Right lobe of liver (tissue), 6 donors: ENCODE results near the gene RAP1GAP. TPM values are rescaled to one million over a fixed set of nuclear protein-coding genes. Genes with fewer than 3 reads are reported as not detected.

Experiments
- ATAC-seq, 4 donors: fragments of 200-7000 bp; cut with Tn5 transposase; one replicate each; pipeline ENCODE4 v1.9.1; 2020; ENCODE audit warnings: mild to moderate bottlenecking in 4 of 4, moderate library complexity in 4 of 4
- DNase-seq, 3 donors: peaks; one replicate each; pipeline ENCODE4 v3.0.0-alpha.2; 2020
- H3K27ac ChIP-seq, 3 donors: fragments of 200-600 bp; one replicate each; pipeline ENCODE4 v1.8.0; 2022
- H3K27me3 ChIP-seq, 2 donors: fragments of 200-600 bp; one replicate each; pipeline ENCODE4 v1.8.0; 2022
- H3K36me3 ChIP-seq, 4 donors: fragments of 200-600 bp; sonication (generic) in 1 of 4; one replicate each; pipeline versions ENCODE4 v1.5.1 to v1.8.0; 2017 to 2022; ENCODE audit warnings: control low read depth in 1 of 4
- H3K4me1 ChIP-seq, 4 donors: fragments of 200-600 bp; sonication (generic) in 1 of 4; one replicate each; pipeline versions ENCODE4 v1.5.1 to v1.8.0; 2017 to 2022; ENCODE audit warnings: control low read depth in 1 of 4
- H3K4me3 ChIP-seq, 3 donors: fragments of 200-600 bp; one replicate each; pipeline ENCODE4 v1.8.0; 2022
- H3K9me3 ChIP-seq, 4 donors: fragments of 200-600 bp; sonication (generic) in 1 of 4; one replicate each; pipeline versions ENCODE4 v1.5.1 to v1.8.0; 2017 to 2022; ENCODE audit warnings: control low read depth in 1 of 4
- CTCF ChIP-seq, 4 donors: fragments of 200-600 bp in 3 of 4; fragments of 450-650 bp in 1 of 4; IDR thresholded peaks; one replicate each; pipeline versions ENCODE4 v1.5.1 to v1.8.0; 2016 to 2022; ENCODE audit warnings: antibody characterized with exemption in 4 of 4, mild to moderate bottlenecking in 2 of 4
- POLR2A ChIP-seq: fragments of 450-650 bp; IDR thresholded peaks from one replicate; pipeline ENCODE4 v1.6.1; 2017; ENCODE audit warnings: antibody characterized with exemption, mild to moderate bottlenecking
- WGBS: methylation state at CpG from one replicate; pipeline ENCODE4 v1.1.6; 2018; ENCODE audit warnings: low coverage, low lambda C conversion rate; ENCODE audit not compliant: insufficient coverage; ENCODE audit errors: missing lambda C conversion rate; 5-methylcytosine and 5-hydroxymethylcytosine counted together
- intact Hi-C, 2 donors: fragments of 100-400 bp; cut with DNase I; formaldehyde crosslinking; loops; one replicate each; pipeline versions ENCODE4 v1.11.2 to v1.14.1; 2022
- total RNA-seq, 6 experiments: library from RNA; depleted of rRNA in 2 of 6; stranded (reverse); fragments of >200 nt in 2 of 6; fragmentation: NEBNext Ultra II Directional in 3 of 6; extraction: Animal tissue kit (Norgen Biotek cat#: 25700) in 3 of 6; gene quantifications; one replicate each; pipeline versions ENCODE4 v1.1.0 to v1.2.4, GENCODE V29; 2016 to 2023
- donor health status: DM: no; HTN: yes; CAD: no.
- donor health status: DM: no; HTN: no; CAD: no.
- donor health status: DM: no; HTN: no; CAD: no.
- donor health status: DM: no; HTN: yes; CAD: no.
- donor health status: DM: no; HTN: yes; CAD: no.

RAP1GAP gene
- total RNA-seq, 6 experiments from 2014 or later: 8.0 to 38.1 (median 22.2) TPM

- no peak for ATAC-seq
- H3K36me3 ChIP-seq: no peaks in the 10 kb centered on the region
- no peak overlapping the region for H3K27ac ChIP-seq
- DNase-seq: no peak
- H3K27me3 ChIP-seq: no peaks in the 10 kb centered on the region
- H3K4me1 ChIP-seq: peaks cover 0 to 10% (median 5%) of the 10 kb centered on the region in 4 donors
- TF ChIP-seq POLR2A: no peak
- no peak for TF ChIP-seq CTCF (IDR thresholded peaks at IDR 0.05)
- WGBS: 85% methylated on average over 3 of the region's 5 CpGs
- intact Hi-C loops: no loop called here
- H3K9me3 ChIP-seq: no peaks in the 10 kb centered on the region
- no peak overlapping the region for H3K4me3 ChIP-seq
Observed at GRCh38 chr1:21643624-21644023, 25.5 kb downstream of the RAP1GAP start.

GRCh38 chr1:21641967-21642739 lies 27.0 kb downstream of the RAP1GAP start:
- H3K27me3 ChIP-seq: no peaks in the 10 kb centered on the region
- no peak overlapping the region for H3K4me3 ChIP-seq
- ATAC-seq (peak; percentile 65 to 89 (median 86)), DNase-seq (peak; percentile 56 to 89 (median 89))
- WGBS: 47% methylated on average over 3 of the region's 19 CpGs
- intact Hi-C loops: no loop called here
- H3K36me3 ChIP-seq: no peaks in the 10 kb centered on the region
- no peaks in the 10 kb centered on the region for H3K9me3 ChIP-seq
- peak overlapping the region in 1 of 3 donors; percentile 4 for H3K27ac ChIP-seq
- TF ChIP-seq CTCF (IDR thresholded peaks at IDR 0.05): no peak
- no peak for TF ChIP-seq POLR2A
- H3K4me1 ChIP-seq: peaks cover 0 to 10% (median 5%) of the 10 kb centered on the region in 4 donors

GRCh38 chr1:21641537-21641936 lies 27.6 kb downstream of the RAP1GAP start:
- no peak for TF ChIP-seq CTCF (IDR thresholded peaks at IDR 0.05)
- TF ChIP-seq POLR2A: no peak
- no peaks in the 10 kb centered on the region for H3K9me3 ChIP-seq
- DNase-seq: no peak
- H3K4me3 ChIP-seq: no peak overlapping the region
- ATAC-seq: no peak
- whole genome bisulfite sequencing: 90% methylated on average over 4 of the region's 6 CpGs
- H3K27me3 ChIP-seq: no peaks in the 10 kb centered on the region
- H3K36me3 ChIP-seq: no peaks in the 10 kb centered on the region
- intact Hi-C loops: no loop called here
- peaks cover 0 to 10% (median 5%) of the 10 kb centered on the region in 4 donors for H3K4me1 ChIP-seq
- H3K27ac ChIP-seq: peak overlapping the region in 1 of 3 donors; percentile 4

- Histone ChIP-seq H3K4me1 (peaks cover 0 to 10% (median 5%) of the 10 kb centered on the region in 4 donors), H3K27ac (no peak overlapping the region), H3K27me3 (no peaks in the 10 kb centered on the region), H3K4me3 (no peak overlapping the region), H3K9me3 (no peaks in the 10 kb centered on the region), H3K36me3 (no peaks in the 10 kb centered on the region)
- WGBS: 83% methylated on average over 2 of the region's 2 CpGs
- DNase-seq (no peak), ATAC-seq (no peak)
- TF ChIP-seq POLR2A: no peak
- no peak for TF ChIP-seq CTCF (IDR thresholded peaks at IDR 0.05)
- intact Hi-C loops: no loop called here
Observed at GRCh38 chr1:21641076-21641475, 28.1 kb downstream of the RAP1GAP start.
